Sciatic nerve (tissue), 2 donors: ENCODE data around the gene ADGRL2. TPM values are rescaled to one million over a fixed set of nuclear protein-coding genes. Genes with fewer than 3 reads are reported as not detected.

ENCODE experiments used
- ATAC-seq: fragments of 200-7000 bp; cut with Tn5 transposase; one replicate; pipeline ENCODE4 v1.9.1; 2020; ENCODE audit warnings: mild to moderate bottlenecking, moderate library complexity
- DNase-seq: peaks from one replicate; pipeline ENCODE4 v3.0.0-alpha.2; 2020; ENCODE audit warnings: low spot score
- intact Hi-C: fragments of 100-400 bp; cut with DNase I; formaldehyde crosslinking; loops from one replicate; pipeline ENCODE4 v1.14.2; 2022
- total RNA-seq: library from RNA; stranded (reverse); fragmentation: NEBNext Ultra II Directional; extraction: Animal tissue kit (Norgen Biotek cat#: 25700); gene quantifications from one replicate; pipeline ENCODE4 v1.2.1, GENCODE V29; 2021
- donor health status: DM: no; HTN: no; CAD: no.
- donor health status: DM: no; HTN: no; CAD: no.

The ADGRL2 gene
- total RNA-seq, 1 donor from 2014 or later: 45.2 TPM

GRCh38 chr1:81950591-81951244, 150.0 kb downstream of the ADGRL2 start:
- ATAC-seq (no peak), DNase-seq (no peak)
- intact Hi-C loops: no loop called here

- DNase-seq (no peak), ATAC-seq (no peak)
- intact Hi-C loops: no loop called here
Measured at GRCh38 chr1:81954534-81955020, 153.8 kb downstream of the ADGRL2 start.

- DNase-seq (no peak), ATAC-seq (no peak)
- intact Hi-C loops: no loop called here
Measured at GRCh38 chr1:81967951-81968350, 167.2 kb downstream of the ADGRL2 start.

- intact Hi-C loops: no loop called here
- ATAC-seq (no peak), DNase-seq (no peak)
Measured at GRCh38 chr1:81970416-81970815, 169.7 kb downstream of the ADGRL2 start.

GRCh38 chr1:81974222-81974841, 173.6 kb downstream of the ADGRL2 start:
- no peak for ATAC-seq
- intact Hi-C loops: no loop called here
- no peak for DNase-seq

GRCh38 chr1:81974883-81975555, 174.3 kb downstream of the ADGRL2 start:
- intact Hi-C loops: no loop called here
- no peak for DNase-seq
- no peak for ATAC-seq

- DNase-seq (no peak), ATAC-seq (no peak)
- intact Hi-C loops: no loop called here
Measured at GRCh38 chr1:81976539-81976938, 175.8 kb downstream of the ADGRL2 start.

GRCh38 chr1:81978945-81979344, 178.2 kb downstream of the ADGRL2 start:
- DNase-seq (no peak), ATAC-seq (no peak)
- intact Hi-C loops: no loop called here

GRCh38 chr1:81982523-81982922, 181.8 kb downstream of the ADGRL2 start:
- intact Hi-C loops: no loop called here
- ATAC-seq (no peak), DNase-seq (no peak)

- intact Hi-C loops: no loop called here
- no peak for DNase-seq
- no peak for ATAC-seq
Measured at GRCh38 chr1:81989524-81989923, 188.8 kb downstream of the ADGRL2 start.

- intact Hi-C loops: no loop called here
- ATAC-seq (no peak), DNase-seq (no peak)
Measured at GRCh38 chr1:81990241-81990640, 189.5 kb downstream of the ADGRL2 start.

GRCh38 chr1:81998165-81998564, 197.4 kb downstream of the ADGRL2 start:
- DNase-seq: no peak
- peak; percentile 88 for ATAC-seq
- intact Hi-C loops: no loop called here

- ATAC-seq: no peak
- intact Hi-C loops: no loop called here
- DNase-seq: no peak
Measured at GRCh38 chr1:81999364-81999763, 198.6 kb downstream of the ADGRL2 start.

- no peak for DNase-seq
- intact Hi-C loops: no loop called here
- no peak for ATAC-seq
Measured at GRCh38 chr1:82000221-82000620, 199.5 kb downstream of the ADGRL2 start.

GRCh38 chr1:82001345-82001744, 200.6 kb downstream of the ADGRL2 start:
- intact Hi-C loops: no loop called here
- ATAC-seq: no peak
- no peak for DNase-seq

- ATAC-seq (no peak), DNase-seq (no peak)
- intact Hi-C loops: no loop called here
Measured at GRCh38 chr1:82007804-82008203, 207.1 kb downstream of the ADGRL2 start.

- intact Hi-C loops: no loop called here
- ATAC-seq (no peak), DNase-seq (no peak)
Measured at GRCh38 chr1:82013702-82014101, 213.0 kb downstream of the ADGRL2 start.

- intact Hi-C loops: no loop called here
- DNase-seq: no peak
- no peak for ATAC-seq
Measured at GRCh38 chr1:82015444-82015843, 214.7 kb downstream of the ADGRL2 start.

GRCh38 chr1:82018319-82018718, 217.6 kb downstream of the ADGRL2 start:
- intact Hi-C loops: no loop called here
- ATAC-seq (no peak), DNase-seq (no peak)

- intact Hi-C loops: no loop called here
- ATAC-seq (no peak), DNase-seq (no peak)
Measured at GRCh38 chr1:82019508-82019907, 218.8 kb downstream of the ADGRL2 start.
